GM12878 (cell line): ENCODE data around the gene DBR1. TPM values are rescaled to one million over a fixed set of nuclear protein-coding genes. Genes with fewer than 3 reads are reported as not detected.

Experiments used
- ATAC-seq: fragments of 200-7000 bp; cut with Tn5 transposase; 3 replicates; pipeline ENCODE4 v1.9.1; 2020; ENCODE audit warnings: mild to moderate bottlenecking, moderate library complexity
- BruUV-seq: library from RNA; stranded (reverse); fragments of 400-500 nt; replicated peaks from 2 replicates; lab custom pipeline; 2021; lab: Mats Ljungman, UMichigan
- CTCF ChIA-PET: fragments of 300-600 bp; sonication (Branson Sonifier 250); formaldehyde crosslinking; extraction: SDS; loops from one replicate; lab custom pipeline; 2021; ENCODE audit warnings: inconsistent platforms; lab: Yijun Ruan, JAX
- POLR2A ChIA-PET: fragments of 350-600 bp; formaldehyde crosslinking; extraction: SDS; loops from one replicate; lab custom pipeline; 2021; ENCODE audit warnings: inconsistent platforms; lab: Charles Lee
- RAD21 ChIA-PET: fragments of 300-600 bp; sonication (Branson Sonifier 250); formaldehyde crosslinking; loops from one replicate; lab custom pipeline; 2023; ENCODE audit warnings: antibody characterized with exemption; ENCODE audit not compliant: unreplicated experiment; lab: Charles Lee
- SMC1A ChIA-PET: fragments of 300-600 bp; sonication (Branson Sonifier 250); formaldehyde crosslinking; loops from one replicate; lab custom pipeline; 2023; ENCODE audit not compliant: unreplicated experiment, uncharacterized antibody; lab: Charles Lee
- DNase-seq: peaks from one replicate; pipeline ENCODE4 v3.0.0-alpha.2; 2011; ENCODE audit warnings: low read depth, low spot score
- FAIRE-seq: peaks from 3 replicates; lab custom pipeline; 2011; peaks lifted over from hg19 to GRCh38; lab: Jason Lieb, UNC
- H2AFZ ChIP-seq: 2 replicates; pipeline ENCODE4 v1.6.0; 2011; ENCODE audit warnings: low read depth, low read length, control low read depth; ENCODE audit not compliant: control insufficient read depth
- H3K27ac ChIP-seq: 2 replicates; pipeline ENCODE4 v1.5.1; 2011; ENCODE audit warnings: control low read depth; ENCODE audit not compliant: control insufficient read depth, insufficient read depth
- H3K27me3 ChIP-seq, 2 experiments: replicated peaks in 1 of 2; 2 replicates each; pipeline versions ENCODE4 v1.6.0 to v1.6.1; 2011; ENCODE audit warnings: low read length in 1 of 2; ENCODE audit not compliant: control insufficient read depth in 2 of 2, insufficient read depth in 2 of 2
- H3K36me3 ChIP-seq, 2 experiments: 2 replicates each; pipeline ENCODE4 v1.5.1; 2011; ENCODE audit warnings: low read length in 1 of 2; ENCODE audit not compliant: control insufficient read depth in 2 of 2, insufficient read depth in 2 of 2
- H3K4me1 ChIP-seq: 2 replicates; pipeline ENCODE4 v1.6.1; 2011; ENCODE audit warnings: mild to moderate bottlenecking, low read length, moderate library complexity, mixed read lengths; ENCODE audit not compliant: control insufficient read depth, insufficient read depth
- H3K4me2 ChIP-seq: 2 replicates; pipeline ENCODE4 v1.6.0; 2011; ENCODE audit warnings: control low read depth; ENCODE audit not compliant: control insufficient read depth, insufficient read depth
- H3K4me3 ChIP-seq: fragments of 200-600 bp; sonication (generic); 2 replicates; pipeline ENCODE4 v1.5.1; 2016
- H3K79me2 ChIP-seq: 2 replicates; pipeline ENCODE4 v1.6.0; 2011; ENCODE audit warnings: low read length; ENCODE audit not compliant: control insufficient read depth, insufficient read depth
- H3K9ac ChIP-seq: 2 replicates; pipeline ENCODE4 v1.8.0; 2011; ENCODE audit warnings: low read length, control low read depth, mixed read lengths; ENCODE audit not compliant: control insufficient read depth, insufficient read depth
- H3K9me3 ChIP-seq: replicated peaks from 3 replicates; pipeline ENCODE4 v1.5.1; 2011; ENCODE audit warnings: mild to moderate bottlenecking, low read length; ENCODE audit not compliant: control insufficient read depth, insufficient read depth
- H4K20me1 ChIP-seq: 2 replicates; pipeline ENCODE4 v1.6.0; 2011; ENCODE audit not compliant: control insufficient read depth, insufficient read depth
- CHD1 ChIP-seq: IDR thresholded peaks from 2 replicates; pipeline ENCODE4 v1.6.1; 2012; ENCODE audit warnings: low read depth, low read length, improper control_type of control experiment
- ESRRA ChIP-seq: IDR thresholded peaks from 2 replicates; pipeline ENCODE4 v1.6.1; 2012; ENCODE audit warnings: mild to moderate bottlenecking, low read length, improper control_type of control experiment
- MYC ChIP-seq: IDR thresholded peaks from 2 replicates; pipeline ENCODE4 v1.6.1; 2011; ENCODE audit warnings: mild to moderate bottlenecking, low read length, moderate library complexity, inconsistent platforms; ENCODE audit not compliant: insufficient read depth, insufficient replicate concordance, insufficient read length, severe bottlenecking
- NKRF ChIP-seq: fragments of 450-650 bp; conservative IDR thresholded peaks from 2 replicates; pipeline ENCODE4 v1.6.1; 2017; ENCODE audit warnings: mild to moderate bottlenecking, moderate library complexity
- POLR2AphosphoS5 ChIP-seq: IDR thresholded peaks from 2 replicates; pipeline ENCODE4 v1.6.1; 2011; ENCODE audit warnings: mild to moderate bottlenecking, low read length, inconsistent platforms
- SIX5 ChIP-seq: IDR thresholded peaks from 2 replicates; pipeline ENCODE4 v1.6.1; 2011; ENCODE audit warnings: mild to moderate bottlenecking, low read depth, low read length, moderate library complexity; ENCODE audit not compliant: severe bottlenecking
- SPI1 ChIP-seq: IDR thresholded peaks from 2 replicates; pipeline ENCODE4 v1.6.1; 2011; ENCODE audit warnings: low read depth, mild to moderate bottlenecking, low read length, moderate library complexity, borderline replicate concordance; ENCODE audit not compliant: insufficient read depth
- SREBF2 ChIP-seq: IDR thresholded peaks from 2 replicates; pipeline ENCODE4 v1.6.1; 2012; ENCODE audit warnings: mild to moderate bottlenecking, low read length
- SUPT20H ChIP-seq: IDR thresholded peaks from 2 replicates; pipeline ENCODE4 v1.6.1; 2011; ENCODE audit warnings: low read depth, mild to moderate bottlenecking, low read length, moderate library complexity, borderline replicate concordance; ENCODE audit not compliant: control insufficient read depth
- TCF7 ChIP-seq: IDR thresholded peaks from 2 replicates; pipeline ENCODE4 v1.6.1; 2014; ENCODE audit warnings: antibody characterized with exemption, borderline replicate concordance
- ZNF592 ChIP-seq: fragments of 450-650 bp; IDR thresholded peaks from 2 replicates; pipeline ENCODE4 v1.6.1; 2017; ENCODE audit warnings: mild to moderate bottlenecking, moderate library complexity
- ZNF687 ChIP-seq: fragments of 450-650 bp; IDR thresholded peaks from 2 replicates; pipeline ENCODE4 v1.6.1; 2017; ENCODE audit warnings: mild to moderate bottlenecking, moderate library complexity
- WGBS: methylation state at CpG from one replicate; pipeline ENCODE4 v1.1.6; 2016; ENCODE audit warnings: low lambda C conversion rate; ENCODE audit not compliant: insufficient replicate concordance, insufficient coverage; ENCODE audit errors: missing lambda C conversion rate; 5-methylcytosine and 5-hydroxymethylcytosine counted together
- in situ Hi-C: fragments of 300-500 bp; cut with MboI; formaldehyde crosslinking; loops from 9 replicates; pipeline ENCODE4 v1.14.3; 2018; ENCODE audit warnings: mixed read lengths
- intact Hi-C: fragments of 100-400 bp; cut with micrococcal nuclease; formaldehyde crosslinking; loops from one replicate; pipeline ENCODE4 v1.14.2; 2022; ENCODE audit not compliant: unreplicated experiment
- polyA plus RNA-seq, 11 experiments: library from polyadenylated mRNA; depleted of rRNA in 4 of 11; unstranded in 6 of 11; stranded (reverse) in 5 of 11; fragments of >200 nt; fragmentation: Nextera tagmentation in 4 of 11; fragmentation: Illumina TruSeq in 1 of 11; extraction: Ambion mirVana in 4 of 11; extraction: Trizol in 1 of 11; gene quantifications; 1 replicate in 1 of 11; 2 replicates in 10 of 11; pipeline versions ENCODE4 v1.2.1 to v1.2.3, GENCODE V29; 2011 to 2016; ENCODE audit warnings: inconsistent platforms in 2 of 11, missing spikeins in 2 of 11, low read depth in 1 of 11
- total RNA-seq, 4 experiments: library from RNA; depleted of rRNA in 3 of 4; stranded (reverse); fragments of >200 nt in 3 of 4; fragmentation: Illumina TruSeq in 1 of 4; extraction: Trizol in 1 of 4; gene quantifications; 2 replicates each; pipeline versions ENCODE4 v1.2.1 to v1.2.3, GENCODE V29; 2013 to 2021

Gene DBR1
- total and polyA plus RNA-seq, 10 of the 15 experiments (the other 5 are each of a cell fraction or from before 2014, with no cell fraction given) = 4.1 to 17.3 (median 15.8) TPM

GRCh38 chr3:138203938-138204337 lies 29.2 kb upstream of the DBR1 start:
- DNase-seq (no peak), FAIRE-seq (no peak), ATAC-seq (no peak)
- H4K20me1 ChIP-seq = no peaks in the 10 kb centered on the region
- WGBS = 85% methylated on average over 4 of the region's 4 CpGs
- in situ Hi-C loops (no loop called here), intact Hi-C loops (no loop called here)
- H3K9me3 ChIP-seq = no peaks in the 10 kb centered on the region
- H3K4me2 ChIP-seq = no peak overlapping the region
- H3K79me2 ChIP-seq = peaks cover 52% of the 10 kb centered on the region
- H3K4me1 ChIP-seq = peaks cover 2% of the 10 kb centered on the region; the same call in 1 of the 2 replicates
- no peaks in the 10 kb centered on the region for H3K27me3 ChIP-seq
- no peak overlapping the region for H3K27ac ChIP-seq
- no TSS peak for BruUV-seq
- no peak overlapping the region for H3K4me3 ChIP-seq
- no peak overlapping the region for H2AFZ ChIP-seq
- no peak overlapping the region for H3K9ac ChIP-seq
- ChIA-PET POLR2A (no interaction called here), RAD21 (no interaction called here), SMC1A (interaction anchor here (1.0 to 1.7 kb wide), 2 partner anchors 15 to 29 kb away, joined by 3 to 7 read pairs; partner anchors contain the start of gene DBR1), CTCF (no interaction called here)
- H3K36me3 ChIP-seq = 0 out of 4 replicates have a peak, but pooled peaks cover 0 to 2% of the 10 kb centered on the region in 2 experiments
- TF ChIP-seq MYC = no peak
- TF ChIP-seq TCF7 = no peak
- TF ChIP-seq SPI1 = no peak
- no peak for TF ChIP-seq ZNF592
- TF ChIP-seq SUPT20H = no peak
- no peak for TF ChIP-seq POLR2AphosphoS5
- no peak for TF ChIP-seq ZNF687
- no peak for TF ChIP-seq CHD1
- TF ChIP-seq NKRF = no peak
- no peak for TF ChIP-seq SIX5
- TF ChIP-seq SREBF2 = no peak
- no peak for TF ChIP-seq ESRRA
